Measurements from ENCODE around the gene CHCT1.

Gene CHCT1

GRCh38 chr17:60401819-60402218 is 20.5 kb upstream of the CHCT1 start:
- POLR2A ChIA-PET, result no interaction called here
- DNase-seq (ENCODE audit: extremely low spot score), result no peak
- CTCF ChIA-PET, result interaction anchor here (1.5 kb wide), 1 partner anchor 19 kb away, joined by 5 read pairs; no protein-coding TSS in a partner anchor
- no peak for TF ChIP-seq CTCF (IDR thresholded peaks at IDR 0.05; ENCODE audit: control extremely low read depth, extremely low read depth, low read depth, missing control alignments)

- ChIA-PET CTCF (interaction anchor here (1.8 to 2.6 kb wide), 2 partner anchors 12 to 18 kb away, joined by 5 to 14 read pairs; partner anchors contain the start of genes CHCT1 and USP32), POLR2A (no interaction called here)
- no peak for TF ChIP-seq CTCF (IDR thresholded peaks at IDR 0.05; ENCODE audit: control extremely low read depth, extremely low read depth, low read depth, missing control alignments)
- DNase-seq (ENCODE audit: extremely low spot score), result no peak
Observed at GRCh38 chr17:60403523-60403810, 18.8 kb upstream of the CHCT1 start.

GRCh38 chr17:60403962-60404361 is 18.3 kb upstream of the CHCT1 start:
- ChIA-PET CTCF (interaction anchor here (1.8 to 2.6 kb wide), 2 partner anchors 12 to 17 kb away, joined by 5 to 14 read pairs; partner anchors contain the start of genes CHCT1 and USP32), POLR2A (no interaction called here)
- TF ChIP-seq CTCF (IDR thresholded peaks at IDR 0.05; ENCODE audit: control extremely low read depth, extremely low read depth, low read depth, missing control alignments), result no peak
- DNase-seq (ENCODE audit: extremely low spot score), result no peak

- TF ChIP-seq CTCF (IDR thresholded peaks at IDR 0.05; ENCODE audit: control extremely low read depth, extremely low read depth, low read depth, missing control alignments), result no peak
- ChIA-PET CTCF (interaction anchor here (0.9 to 1.6 kb wide), 3 partner anchors 14 to 163 kb away, joined by 3 to 5 read pairs (median 5); partner anchors contain the start of gene CHCT1), POLR2A (interaction anchor here (0.6 kb wide), 1 partner anchor 21 kb away, joined by 3 read pairs; no protein-coding TSS in a partner anchor)
- no peak for DNase-seq (ENCODE audit: extremely low spot score)
Observed at GRCh38 chr17:60406887-60407286, 15.4 kb upstream of the CHCT1 start.

- DNase-seq (ENCODE audit: extremely low spot score), result no peak
Observed at GRCh38 chr17:60410001-60410400, 12.3 kb upstream of the CHCT1 start.

GRCh38 chr17:60412701-60413100 is 9.6 kb upstream of the CHCT1 start:
- no peak for TF ChIP-seq CTCF (IDR thresholded peaks at IDR 0.05; ENCODE audit: control extremely low read depth, extremely low read depth, low read depth, missing control alignments)
- POLR2A ChIA-PET, result no interaction called here
- no peak for DNase-seq (ENCODE audit: extremely low spot score)
- CTCF ChIA-PET, result interaction anchor here (1.0 to 3.3 kb wide), 6 partner anchors 9 to 111 kb away, joined by 3 to 15 read pairs (median 3); partner anchors contain the start of gene CHCT1

More at GRCh38 chr17:60410001-60410400, 12.3 kb upstream of the CHCT1 start:
- ChIA-PET POLR2A (no interaction called here), CTCF (interaction anchor here (1.2 to 3.4 kb wide), 4 partner anchors 9 to 226 kb away, joined by 3 to 9 read pairs (median 6); no protein-coding TSS in a partner anchor)
- no peak for TF ChIP-seq CTCF (IDR thresholded peaks at IDR 0.05; ENCODE audit: control extremely low read depth, extremely low read depth, low read depth, missing control alignments)
